Measurements from ENCODE around the gene VPS8.

Gene VPS8

DNA sequence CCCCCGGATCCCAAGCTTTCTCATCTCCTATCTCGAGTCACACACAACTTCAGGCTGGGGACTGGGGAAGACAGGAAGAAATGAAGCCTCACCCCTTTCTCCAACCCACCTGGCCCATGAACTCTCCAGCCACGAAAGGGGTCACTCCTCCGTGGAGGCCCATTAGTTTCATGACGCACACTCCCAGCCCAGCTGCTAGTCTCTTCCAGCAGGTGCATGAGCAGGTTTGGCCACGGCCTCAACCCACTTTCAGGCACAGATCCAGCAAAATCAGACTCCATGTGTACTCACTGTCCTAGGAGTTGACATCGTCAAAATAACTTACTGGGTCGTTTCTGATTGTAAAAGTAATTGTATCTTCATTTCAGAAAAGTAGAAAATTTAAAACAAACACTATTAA lies 264.3 kb downstream of the VPS8 start:
- no peaks in the 10 kb centered on the region for H3K27me3 ChIP-seq (replicated peaks; ENCODE audit: control insufficient read depth, insufficient read depth, low read length, poor library complexity, severe bottlenecking)
- no peak overlapping the region for H3K4me3 ChIP-seq (ENCODE audit: insufficient read depth, low read depth, low read length, poor library complexity, severe bottlenecking)
- H3K9me3 ChIP-seq (ENCODE audit: control insufficient read depth, low read length), result no peaks in the 10 kb centered on the region
- no peak for DNase-seq
- H3K27ac ChIP-seq (ENCODE audit: insufficient read depth, low read length, poor library complexity, severe bottlenecking), result no peak overlapping the region
- H3K4me1 ChIP-seq (ENCODE audit: control insufficient read depth, insufficient read depth, low read length, poor library complexity, severe bottlenecking), result no peaks in the 10 kb centered on the region
- no peaks in the 10 kb centered on the region for H3K36me3 ChIP-seq (ENCODE audit: control insufficient read depth, insufficient read depth, low read length)

DNA sequence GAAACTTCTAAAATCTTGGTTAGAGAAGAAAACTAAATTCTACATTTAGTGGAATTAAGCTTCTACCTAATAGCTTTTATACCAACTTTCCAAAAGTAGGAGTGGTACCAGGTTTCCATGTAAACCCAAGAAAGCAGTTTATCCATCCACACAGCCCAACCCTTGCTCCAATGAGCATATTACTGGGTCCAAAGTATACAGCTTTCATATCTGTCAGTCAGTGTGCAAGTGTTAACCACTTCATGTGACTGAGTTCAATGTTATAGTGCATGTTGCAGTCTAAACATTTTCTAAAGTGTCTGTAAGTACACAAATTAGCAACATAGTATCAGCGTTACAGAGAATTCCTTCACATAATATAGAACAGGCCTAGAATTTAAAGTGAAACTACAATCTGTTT lies 267.7 kb downstream of the VPS8 start:
- no peak for DNase-seq
- no peaks in the 10 kb centered on the region for H3K4me1 ChIP-seq (ENCODE audit: control insufficient read depth, insufficient read depth, low read length, poor library complexity, severe bottlenecking)
- no peak overlapping the region for H3K4me3 ChIP-seq (ENCODE audit: insufficient read depth, low read depth, low read length, poor library complexity, severe bottlenecking)
- no peaks in the 10 kb centered on the region for H3K9me3 ChIP-seq (ENCODE audit: control insufficient read depth, low read length)
- no peaks in the 10 kb centered on the region for H3K36me3 ChIP-seq (ENCODE audit: control insufficient read depth, insufficient read depth, low read length)
- H3K27ac ChIP-seq (ENCODE audit: insufficient read depth, low read length, poor library complexity, severe bottlenecking), result no peak overlapping the region
- H3K27me3 ChIP-seq (replicated peaks; ENCODE audit: control insufficient read depth, insufficient read depth, low read length, poor library complexity, severe bottlenecking), result no peaks in the 10 kb centered on the region

DNA sequence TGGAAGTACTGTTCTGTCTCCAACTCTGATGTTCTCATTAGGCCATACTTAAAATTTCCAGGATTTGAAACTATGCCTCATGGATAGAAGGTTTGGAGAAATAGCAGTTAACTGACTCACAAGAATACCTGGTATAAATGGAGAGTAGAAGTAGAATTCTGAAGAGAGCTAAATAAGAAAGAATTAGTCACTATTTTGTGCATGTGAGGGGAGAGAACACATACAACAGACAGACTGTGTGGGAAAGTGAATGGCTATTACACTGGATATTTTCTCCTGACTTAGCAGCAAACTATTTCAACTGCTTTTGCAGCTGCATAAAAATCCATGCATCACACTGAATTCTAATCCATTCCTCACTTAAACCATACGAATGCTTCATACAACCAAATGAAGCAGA lies 269.6 kb downstream of the VPS8 start:
- Histone ChIP-seq H3K27ac (ENCODE audit: insufficient read depth, low read length, poor library complexity, severe bottlenecking) (no peak overlapping the region), H3K36me3 (ENCODE audit: control insufficient read depth, insufficient read depth, low read length) (no peaks in the 10 kb centered on the region), H3K27me3 (replicated peaks; ENCODE audit: control insufficient read depth, insufficient read depth, low read length, poor library complexity, severe bottlenecking) (no peaks in the 10 kb centered on the region), H3K9me3 (ENCODE audit: control insufficient read depth, low read length) (no peaks in the 10 kb centered on the region), H3K4me3 (ENCODE audit: insufficient read depth, low read depth, low read length, poor library complexity, severe bottlenecking) (no peak overlapping the region), H3K4me1 (ENCODE audit: control insufficient read depth, insufficient read depth, low read length, poor library complexity, severe bottlenecking) (no peaks in the 10 kb centered on the region)
- no peak for DNase-seq

DNA sequence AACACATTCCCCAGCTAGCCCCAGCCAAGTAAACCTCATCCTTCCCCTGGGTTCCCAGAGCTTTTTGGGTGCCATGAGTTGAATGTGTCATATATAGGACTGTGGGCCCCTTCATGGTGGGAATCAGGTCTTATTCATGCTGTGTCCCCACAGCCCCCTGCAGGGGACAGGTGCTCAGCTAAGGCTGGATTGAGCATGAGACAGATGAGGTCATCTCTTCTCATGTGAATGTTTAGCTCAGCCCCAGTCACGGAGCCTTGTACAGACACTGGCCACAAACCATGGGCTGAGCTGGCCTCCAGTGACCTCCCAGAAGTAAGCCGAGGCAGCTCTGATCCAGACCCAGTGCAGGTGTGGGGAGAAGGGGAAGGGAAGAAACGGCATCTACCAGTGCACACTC lies 270.2 kb downstream of the VPS8 start:
- H3K9me3 ChIP-seq (ENCODE audit: control insufficient read depth, low read length), result no peaks in the 10 kb centered on the region
- DNase-seq, result no peak
- no peaks in the 10 kb centered on the region for H3K4me1 ChIP-seq (ENCODE audit: control insufficient read depth, insufficient read depth, low read length, poor library complexity, severe bottlenecking)
- H3K36me3 ChIP-seq (ENCODE audit: control insufficient read depth, insufficient read depth, low read length), result no peaks in the 10 kb centered on the region
- no peak overlapping the region for H3K4me3 ChIP-seq (ENCODE audit: insufficient read depth, low read depth, low read length, poor library complexity, severe bottlenecking)
- no peaks in the 10 kb centered on the region for H3K27me3 ChIP-seq (replicated peaks; ENCODE audit: control insufficient read depth, insufficient read depth, low read length, poor library complexity, severe bottlenecking)
- no peak overlapping the region for H3K27ac ChIP-seq (ENCODE audit: insufficient read depth, low read length, poor library complexity, severe bottlenecking)

DNA sequence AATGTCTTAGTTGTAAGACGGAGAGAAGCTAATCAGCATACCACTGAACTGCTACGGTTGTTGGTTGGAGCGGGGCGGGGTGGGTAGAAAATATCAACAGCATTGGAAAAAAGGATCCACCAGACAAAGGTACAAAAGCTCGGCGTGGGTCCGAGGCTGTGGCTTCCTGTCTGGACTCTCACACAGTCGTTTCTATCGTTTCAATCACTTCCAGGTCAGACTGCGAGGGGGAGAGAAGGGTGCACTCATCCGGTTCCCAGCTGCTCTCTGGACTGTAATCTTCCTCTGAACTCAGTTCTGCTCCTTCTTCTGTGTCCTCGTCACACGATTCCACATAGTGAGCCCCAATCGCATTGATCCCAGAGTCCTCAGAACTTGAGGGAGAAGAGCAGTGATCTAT lies 270.9 kb downstream of the VPS8 start:
- H3K27me3 ChIP-seq (replicated peaks; ENCODE audit: control insufficient read depth, insufficient read depth, low read length, poor library complexity, severe bottlenecking), result no peaks in the 10 kb centered on the region
- no peak for DNase-seq

DNA sequence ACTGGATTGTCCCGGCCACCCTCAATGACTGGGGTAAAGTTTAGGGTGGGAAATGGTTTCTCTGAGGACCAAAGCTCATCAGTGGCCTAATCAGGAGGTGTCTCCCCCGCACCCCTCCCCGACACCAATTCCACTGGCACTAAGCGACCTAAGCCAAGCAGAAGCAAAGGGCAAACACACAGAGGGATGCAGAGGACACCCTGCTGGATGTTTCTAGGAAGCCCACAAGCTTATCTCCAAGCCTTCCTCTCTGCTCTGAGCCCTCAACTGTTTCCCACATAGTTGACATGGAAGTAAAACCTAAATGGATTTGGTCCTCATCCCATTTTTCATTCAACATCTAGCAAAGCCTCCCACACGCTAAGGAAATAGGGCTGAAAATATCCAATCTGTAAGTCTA lies 272.4 kb downstream of the VPS8 start:
- Histone ChIP-seq H3K27ac (ENCODE audit: insufficient read depth, low read length, poor library complexity, severe bottlenecking) (no peak overlapping the region), H3K4me1 (ENCODE audit: control insufficient read depth, insufficient read depth, low read length, poor library complexity, severe bottlenecking) (no peaks in the 10 kb centered on the region), H3K4me3 (ENCODE audit: insufficient read depth, low read depth, low read length, poor library complexity, severe bottlenecking) (no peak overlapping the region), H3K27me3 (replicated peaks; ENCODE audit: control insufficient read depth, insufficient read depth, low read length, poor library complexity, severe bottlenecking) (no peaks in the 10 kb centered on the region), H3K36me3 (ENCODE audit: control insufficient read depth, insufficient read depth, low read length) (no peaks in the 10 kb centered on the region), H3K9me3 (ENCODE audit: control insufficient read depth, low read length) (no peaks in the 10 kb centered on the region)
- DNase-seq, result no peak

More for the DNA sequence above, 270.9 kb downstream of the VPS8 start:
- Histone ChIP-seq H3K4me1 (ENCODE audit: control insufficient read depth, insufficient read depth, low read length, poor library complexity, severe bottlenecking) (no peaks in the 10 kb centered on the region), H3K9me3 (ENCODE audit: control insufficient read depth, low read length) (no peaks in the 10 kb centered on the region), H3K36me3 (ENCODE audit: control insufficient read depth, insufficient read depth, low read length) (no peaks in the 10 kb centered on the region), H3K27ac (ENCODE audit: insufficient read depth, low read length, poor library complexity, severe bottlenecking) (no peak overlapping the region), H3K4me3 (ENCODE audit: insufficient read depth, low read depth, low read length, poor library complexity, severe bottlenecking) (no peak overlapping the region)

DNA sequence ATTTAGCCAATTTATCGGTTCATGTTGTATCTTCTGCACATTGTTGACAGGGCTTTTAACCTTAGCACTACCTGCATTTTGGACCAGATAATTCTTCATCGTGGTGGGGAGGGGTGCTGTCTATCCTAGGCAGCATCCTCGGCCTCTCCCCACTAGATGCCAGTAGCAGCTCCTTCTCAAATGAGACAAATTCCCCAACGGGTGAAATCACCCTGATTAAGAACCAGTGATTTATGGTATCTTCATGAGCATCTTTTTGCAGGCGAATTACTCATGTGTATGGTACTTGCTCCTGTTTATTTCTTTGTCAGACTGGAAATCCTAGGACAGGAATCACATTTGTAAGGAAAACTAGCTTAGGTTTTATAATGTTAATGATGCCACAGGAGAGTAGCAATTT lies 272.9 kb downstream of the VPS8 start:
- H3K4me1 ChIP-seq (ENCODE audit: control insufficient read depth, insufficient read depth, low read length, poor library complexity, severe bottlenecking), result no peaks in the 10 kb centered on the region
- no peak overlapping the region for H3K27ac ChIP-seq (ENCODE audit: insufficient read depth, low read length, poor library complexity, severe bottlenecking)
- DNase-seq, result no peak
- no peaks in the 10 kb centered on the region for H3K36me3 ChIP-seq (ENCODE audit: control insufficient read depth, insufficient read depth, low read length)
- H3K4me3 ChIP-seq (ENCODE audit: insufficient read depth, low read depth, low read length, poor library complexity, severe bottlenecking), result no peak overlapping the region
- no peaks in the 10 kb centered on the region for H3K9me3 ChIP-seq (ENCODE audit: control insufficient read depth, low read length)
- H3K27me3 ChIP-seq (replicated peaks; ENCODE audit: control insufficient read depth, insufficient read depth, low read length, poor library complexity, severe bottlenecking), result no peaks in the 10 kb centered on the region

DNA sequence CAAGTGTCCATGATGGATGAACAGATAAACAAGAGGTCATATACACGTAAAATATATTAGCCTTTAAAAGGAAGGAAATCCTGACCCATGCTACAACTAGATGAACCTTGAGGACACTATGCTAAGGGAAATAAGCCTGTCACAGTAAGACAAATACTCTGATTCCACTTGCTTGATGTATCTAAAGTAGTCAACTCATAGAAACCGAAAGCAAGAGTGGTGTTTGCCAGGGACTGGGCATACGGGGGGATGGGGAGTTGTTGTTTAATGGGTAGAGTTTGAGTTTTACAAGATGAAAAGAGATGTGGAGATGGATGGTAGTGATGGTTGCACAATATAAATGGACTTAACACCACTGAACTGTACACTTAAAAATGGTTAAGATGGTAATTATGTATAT lies 275.5 kb downstream of the VPS8 start:
- Histone ChIP-seq H3K27me3 (replicated peaks; ENCODE audit: control insufficient read depth, insufficient read depth, low read length, poor library complexity, severe bottlenecking) (no peaks in the 10 kb centered on the region), H3K27ac (ENCODE audit: insufficient read depth, low read length, poor library complexity, severe bottlenecking) (no peak overlapping the region), H3K9me3 (ENCODE audit: control insufficient read depth, low read length) (no peaks in the 10 kb centered on the region), H3K4me1 (ENCODE audit: control insufficient read depth, insufficient read depth, low read length, poor library complexity, severe bottlenecking) (no peaks in the 10 kb centered on the region), H3K4me3 (ENCODE audit: insufficient read depth, low read depth, low read length, poor library complexity, severe bottlenecking) (no peak overlapping the region), H3K36me3 (ENCODE audit: control insufficient read depth, insufficient read depth, low read length) (no peaks in the 10 kb centered on the region)
- DNase-seq, result no peak

DNA sequence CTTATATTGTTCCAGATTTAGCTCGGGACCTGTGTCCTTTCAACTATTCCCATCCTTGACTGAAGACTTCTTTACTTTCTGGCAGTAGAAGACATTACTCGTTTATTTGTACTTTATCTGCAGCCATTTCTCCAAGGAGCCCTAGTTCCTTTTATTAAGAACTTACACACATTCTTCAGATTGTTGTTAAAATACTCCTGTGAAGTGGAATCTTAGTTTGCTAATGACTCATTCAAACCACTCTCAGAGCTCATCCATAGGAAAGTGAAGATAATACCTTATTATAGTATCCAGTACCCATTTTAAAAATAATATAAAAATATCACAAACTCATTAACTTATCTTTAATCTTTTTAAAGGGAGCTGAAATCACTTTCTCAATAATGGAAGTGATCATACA lies 277.4 kb downstream of the VPS8 start:
- Histone ChIP-seq H3K4me1 (ENCODE audit: control insufficient read depth, insufficient read depth, low read length, poor library complexity, severe bottlenecking) (no peaks in the 10 kb centered on the region), H3K4me3 (ENCODE audit: insufficient read depth, low read depth, low read length, poor library complexity, severe bottlenecking) (no peak overlapping the region), H3K9me3 (ENCODE audit: control insufficient read depth, low read length) (no peaks in the 10 kb centered on the region), H3K27ac (ENCODE audit: insufficient read depth, low read length, poor library complexity, severe bottlenecking) (no peak overlapping the region), H3K27me3 (replicated peaks; ENCODE audit: control insufficient read depth, insufficient read depth, low read length, poor library complexity, severe bottlenecking) (no peaks in the 10 kb centered on the region), H3K36me3 (ENCODE audit: control insufficient read depth, insufficient read depth, low read length) (no peaks in the 10 kb centered on the region)
- DNase-seq, result no peak

DNA sequence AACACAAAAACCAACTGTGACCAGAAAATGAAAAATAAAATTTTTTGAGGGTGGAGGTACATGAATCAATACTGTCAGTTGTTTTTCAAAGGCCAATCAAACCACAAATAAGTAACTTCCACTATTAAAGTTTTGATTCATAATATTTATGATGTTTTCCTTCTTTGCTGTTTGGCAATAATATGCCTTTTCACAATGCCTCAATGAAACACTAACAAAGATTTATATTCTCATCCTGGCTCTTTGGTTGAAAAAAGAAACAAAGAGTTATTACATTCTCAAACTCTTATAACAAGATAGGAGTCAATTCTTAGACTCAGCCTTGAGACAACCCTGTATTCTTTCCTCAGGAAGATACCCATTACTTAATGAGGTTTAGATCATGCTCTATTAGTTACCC lies 277.8 kb downstream of the VPS8 start:
- Histone ChIP-seq H3K27me3 (replicated peaks; ENCODE audit: control insufficient read depth, insufficient read depth, low read length, poor library complexity, severe bottlenecking) (no peaks in the 10 kb centered on the region), H3K4me3 (ENCODE audit: insufficient read depth, low read depth, low read length, poor library complexity, severe bottlenecking) (no peak overlapping the region), H3K4me1 (ENCODE audit: control insufficient read depth, insufficient read depth, low read length, poor library complexity, severe bottlenecking) (no peaks in the 10 kb centered on the region), H3K27ac (ENCODE audit: insufficient read depth, low read length, poor library complexity, severe bottlenecking) (no peak overlapping the region), H3K9me3 (ENCODE audit: control insufficient read depth, low read length) (no peaks in the 10 kb centered on the region), H3K36me3 (ENCODE audit: control insufficient read depth, insufficient read depth, low read length) (no peaks in the 10 kb centered on the region)
- no peak for DNase-seq

DNA sequence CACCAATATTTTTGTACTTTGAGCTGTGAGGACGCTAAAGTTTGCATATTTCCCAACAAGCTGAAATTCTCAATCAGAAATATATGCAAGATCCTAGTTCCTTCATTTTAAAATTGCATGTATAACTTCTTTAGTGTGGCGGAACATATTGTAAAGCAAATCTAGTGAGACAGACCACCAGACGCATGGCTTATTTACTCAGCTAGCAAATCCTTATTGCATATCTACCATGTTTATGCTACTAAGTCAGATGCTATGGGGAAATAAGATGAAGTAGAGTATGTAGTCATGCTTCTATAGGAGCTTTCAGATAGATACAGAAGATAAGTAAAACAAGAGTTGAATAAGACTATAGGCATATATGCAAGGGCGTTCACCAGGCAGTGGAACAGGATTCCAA lies 278.8 kb downstream of the VPS8 start:
- Histone ChIP-seq H3K27ac (ENCODE audit: insufficient read depth, low read length, poor library complexity, severe bottlenecking) (no peak overlapping the region), H3K36me3 (ENCODE audit: control insufficient read depth, insufficient read depth, low read length) (no peaks in the 10 kb centered on the region), H3K9me3 (ENCODE audit: control insufficient read depth, low read length) (no peaks in the 10 kb centered on the region), H3K4me1 (ENCODE audit: control insufficient read depth, insufficient read depth, low read length, poor library complexity, severe bottlenecking) (no peaks in the 10 kb centered on the region), H3K4me3 (ENCODE audit: insufficient read depth, low read depth, low read length, poor library complexity, severe bottlenecking) (no peak overlapping the region), H3K27me3 (replicated peaks; ENCODE audit: control insufficient read depth, insufficient read depth, low read length, poor library complexity, severe bottlenecking) (no peaks in the 10 kb centered on the region)
- no peak for DNase-seq

Data from effector memory CD4-positive, alpha-beta T cell (primary cell).